ENCODE data around the gene SHB. TPM values are rescaled to one million over a fixed set of nuclear protein-coding genes. Genes with fewer than 3 reads are reported as not detected.

The SHB gene
- polyA plus RNA-seq, 2 of the 4 experiments (the other 2 are of a cell fraction), result 15.4 to 22.0 TPM

GRCh38 chr9:37995961-37996818 is 72.8 kb downstream of the SHB start:
- DNase-seq (ENCODE audit: low read depth in 1 of 2, low spot score in 1 of 2) (no peak), FAIRE-seq (no peak), ATAC-seq (no peak)
- H3K27ac ChIP-seq, result 0 out of 6 replicates have a peak overlapping the region, but pooled peaks of 1 of the 2 experiments have one; percentile 0
- POLR2A ChIA-PET, result no interaction called here
- no peak for TF ChIP-seq ESRRA (IDR thresholded peaks at IDR 0.05; ENCODE audit: borderline replicate concordance, low read length)
- no peak for TF ChIP-seq MAZ (IDR thresholded peaks at IDR 0.05; ENCODE audit: borderline replicate concordance, low read depth, low read length)
- TF ChIP-seq EHF (CRISPR knock-in tag; IDR thresholded peaks at IDR 0.05), result no peak
- TF ChIP-seq BHLHE40 (IDR thresholded peaks at IDR 0.05; ENCODE audit: low read depth, low read length), result no peak
- 93% methylated on average over 5 of the region's 5 CpGs for WGBS (ENCODE audit: missing lambda C conversion rate)
- CTCF ChIA-PET, result interaction anchor here (1.0 to 1.8 kb wide), 7 partner anchors 8 to 93 kb away, joined by 3 to 9 read pairs (median 4); no protein-coding TSS in a partner anchor
- no peak overlapping the region for H3K4me2 ChIP-seq
- H3K4me1 ChIP-seq, result peaks cover 42% of the 10 kb centered on the region
- no peaks in the 10 kb centered on the region for H3K9me3 ChIP-seq
- H3K4me3 ChIP-seq, result no peak overlapping the region

- POLR2A ChIA-PET, result no interaction called here
Observed at GRCh38 chr9:37995348-37995737, 73.7 kb downstream of the SHB start.

GRCh38 chr9:37994639-37995347 is 74.2 kb downstream of the SHB start:
- POLR2A ChIA-PET, result no interaction called here
- CTCF ChIA-PET, result interaction anchor here (0.7 to 1.2 kb wide), 3 partner anchors 13 to 93 kb away, joined by 3 to 4 read pairs (median 3); no protein-coding TSS in a partner anchor
- Histone ChIP-seq H3K4me1 (peaks cover 31% of the 10 kb centered on the region), H3K4me2 (no peak overlapping the region), H3K4me3 (no peak overlapping the region), H3K9me3 (no peaks in the 10 kb centered on the region), H3K27ac (peak overlapping the region in 1 of 2 experiments; percentile 53; a peak in 3 of 6 replicates)
- TF ChIP-seq RFX5 (IDR thresholded peaks at IDR 0.05), result no peak
- no peak for TF ChIP-seq ZC3H11A (IDR thresholded peaks at IDR 0.05)
- no peak for TF ChIP-seq FOXS1 (CRISPR knock-in tag; IDR thresholded peaks at IDR 0.05)
- TF ChIP-seq BHLHE40 (IDR thresholded peaks at IDR 0.05; ENCODE audit: low read depth, low read length), result no peak
- TF ChIP-seq HOXB5 (CRISPR knock-in tag; IDR thresholded peaks at IDR 0.05), result no peak
- TF ChIP-seq POLR2AphosphoS2 (conservative IDR thresholded peaks at IDR 0.05; ENCODE audit: low read length), result no peak
- WGBS (ENCODE audit: missing lambda C conversion rate), result 65% methylated on average over 13 of the region's 15 CpGs
- DNase-seq (ENCODE audit: low read depth in 1 of 2, low spot score in 1 of 2) (no peak), FAIRE-seq (no peak), ATAC-seq (peak; percentile 15 to 39; a peak in 1 of 6 replicates)

More at GRCh38 chr9:37995348-37995737, 73.7 kb downstream of the SHB start:
- no peak for TF ChIP-seq HES2 (IDR thresholded peaks at IDR 0.05)
- TF ChIP-seq RARB (CRISPR knock-in tag; IDR thresholded peaks at IDR 0.05), result no peak
- TF ChIP-seq HOXB13 (CRISPR knock-in tag; IDR thresholded peaks at IDR 0.05; ENCODE audit: low read depth), result no peak
- no peak for TF ChIP-seq ZSCAN20 (CRISPR knock-in tag; IDR thresholded peaks at IDR 0.05)
- peak; percentile 8 to 32; a peak in 2 of 6 replicates for ATAC-seq
- WGBS (ENCODE audit: missing lambda C conversion rate), result 90% methylated on average over 4 of the region's 6 CpGs
- CTCF ChIA-PET, result interaction anchor here (0.7 to 1.3 kb wide), 5 partner anchors 12 to 93 kb away, joined by 3 to 5 read pairs (median 3); no protein-coding TSS in a partner anchor
- Histone ChIP-seq H3K4me3 (no peak overlapping the region), H3K4me2 (no peak overlapping the region), H3K27ac (peak overlapping the region in 1 of 2 experiments; percentile 53; a peak in 3 of 6 replicates), H3K4me1 (peaks cover 36% of the 10 kb centered on the region), H3K9me3 (no peaks in the 10 kb centered on the region)
- no peak for FAIRE-seq
- DNase-seq (ENCODE audit: low read depth in 1 of 2, low spot score in 1 of 2), result no peak

GRCh38 chr9:37992924-37993349 is 76.1 kb downstream of the SHB start:
- Histone ChIP-seq H3K4me1 (peaks cover 17% of the 10 kb centered on the region), H3K27ac (no peak overlapping the region), H3K9me3 (no peaks in the 10 kb centered on the region), H3K4me3 (no peak overlapping the region), H3K4me2 (no peak overlapping the region)
- POLR2A ChIA-PET, result no interaction called here
- CTCF ChIA-PET, result interaction anchor here (0.6 to 1.0 kb wide), 3 partner anchors 10 to 26 kb away, joined by 3 read pairs; no protein-coding TSS in a partner anchor
- ATAC-seq (no peak), FAIRE-seq (no peak), DNase-seq (ENCODE audit: low read depth in 1 of 2, low spot score in 1 of 2) (no peak)
- no peak for TF ChIP-seq ESRRA (IDR thresholded peaks at IDR 0.05; ENCODE audit: borderline replicate concordance, low read length)
- no peak for TF ChIP-seq ZNF302 (CRISPR knock-in tag; IDR thresholded peaks at IDR 0.05)
- no peak for TF ChIP-seq FOSB (CRISPR knock-in tag; IDR thresholded peaks at IDR 0.05)
- TF ChIP-seq RARB (CRISPR knock-in tag; IDR thresholded peaks at IDR 0.05), result no peak
- no peak for TF ChIP-seq RCOR1 (IDR thresholded peaks at IDR 0.05; ENCODE audit: low read depth, low read length)
- no peak for TF ChIP-seq SMC3 (IDR thresholded peaks at IDR 0.05)
- TF ChIP-seq POLR2A (IDR thresholded peaks at IDR 0.05; ENCODE audit: low read length), result no peak
- no peak for TF ChIP-seq ATOH8 (CRISPR knock-in tag; IDR thresholded peaks at IDR 0.05; ENCODE audit: low read depth)
- TF ChIP-seq FOSL2 (IDR thresholded peaks at IDR 0.05), result no peak
- TF ChIP-seq FOSL2 (CRISPR knock-in tag; IDR thresholded peaks at IDR 0.05), result no peak
- no peak for TF ChIP-seq KDM1A (IDR thresholded peaks at IDR 0.05; ENCODE audit: low read depth)
- no peak for TF ChIP-seq JUNB (IDR thresholded peaks at IDR 0.05)
- whole genome bisulfite sequencing (ENCODE audit: missing lambda C conversion rate), result 90% methylated on average over 8 of the region's 8 CpGs

Data from A549 (cell line).